H1 (cell line): ENCODE results near the gene TRDMT1. TPM values are rescaled to one million over a fixed set of nuclear protein-coding genes. Genes with fewer than 3 reads are reported as not detected.
A peak's percentile ranks its signal among the peaks of the same experiment; 100 is the strongest.

Source experiments
- CTCF ChIA-PET: fragments of 300-600 bp; sonication (Branson Sonifier 250); formaldehyde crosslinking; loops from one replicate; lab custom pipeline; 2021; ENCODE audit not compliant: partially characterized antibody; lab: Charles Lee
- POLR2A ChIA-PET: fragments of 300-600 bp; sonication (Branson Sonifier 250); formaldehyde crosslinking; loops from one replicate; lab custom pipeline; 2021; ENCODE audit warnings: inconsistent platforms; ENCODE audit not compliant: partially characterized antibody; lab: Charles Lee
- DNase-seq, 2 experiments: peaks; one replicate each; pipeline versions ENCODE4 v3.0.0 to v3.0.0-alpha.2; 2010 to 2022; ENCODE audit warnings: low spot score in 2 of 2, low read depth in 1 of 2, mixed read lengths in 1 of 2
- FAIRE-seq: peaks from 2 replicates; lab custom pipeline; 2011; peaks lifted over from hg19 to GRCh38; lab: Jason Lieb, UNC
- H2AFZ ChIP-seq: 2 replicates; pipeline ENCODE4 v1.8.1; 2012; ENCODE audit warnings: low read length, inconsistent platforms
- H2AK5ac ChIP-seq: 2 replicates; pipeline ENCODE4 v1.6.1; 2013; ENCODE audit warnings: low read depth, low read length
- H2BK120ac ChIP-seq: replicated peaks from 2 replicates; pipeline ENCODE3; 2013; ENCODE audit warnings: low read depth, low read length, inconsistent platforms
- H2BK12ac ChIP-seq: 2 replicates; pipeline ENCODE4 v1.6.1; 2013; ENCODE audit warnings: low read depth, low read length
- H2BK15ac ChIP-seq: 2 replicates; pipeline ENCODE4 v1.6.1; 2013; ENCODE audit warnings: low read length
- H2BK20ac ChIP-seq: 2 replicates; pipeline ENCODE4 v1.6.1; 2013; ENCODE audit warnings: low read length
- H2BK5ac ChIP-seq: 2 replicates; pipeline ENCODE4 v1.6.1; 2013; ENCODE audit warnings: low read depth, low read length
- H3K14ac ChIP-seq: 2 replicates; pipeline ENCODE4 v1.6.1; 2013; ENCODE audit warnings: inconsistent platforms; ENCODE audit not compliant: insufficient read length
- H3K18ac ChIP-seq: 2 replicates; pipeline ENCODE4 v1.6.1; 2013; ENCODE audit warnings: low read length; ENCODE audit errors: extremely low read depth
- H3K23ac ChIP-seq: 2 replicates; pipeline ENCODE4 v1.6.1; 2013; ENCODE audit warnings: inconsistent platforms; ENCODE audit not compliant: insufficient read length
- H3K23me2 ChIP-seq: 2 replicates; pipeline ENCODE4 v1.6.1; 2013; ENCODE audit warnings: low read depth, low read length
- H3K27ac ChIP-seq: 2 replicates; pipeline ENCODE4 v1.6.1; 2011; ENCODE audit warnings: low read depth, low read length, inconsistent platforms
- H3K27me3 ChIP-seq, 4 experiments: replicated peaks in 1 of 4; 1 replicate in 1 of 4; 2 replicates in 3 of 4; pipeline versions ENCODE4 v1.6.1 to v1.8.1; 2011 to 2013; ENCODE audit warnings: low read length in 3 of 4, mild to moderate bottlenecking in 3 of 4, inconsistent platforms in 2 of 4, mixed read lengths in 2 of 4, moderate library complexity in 1 of 4; ENCODE audit not compliant: control insufficient read depth in 3 of 4, insufficient read depth in 3 of 4; ENCODE audit errors: extremely low read depth in 1 of 4
- H3K36me3 ChIP-seq, 4 experiments: 2 replicates each; pipeline versions ENCODE4 v1.6.1 to v1.8.1; 2011 to 2013; ENCODE audit warnings: mild to moderate bottlenecking in 4 of 4, low read length in 3 of 4, moderate library complexity in 2 of 4, control low read depth in 1 of 4, inconsistent platforms in 1 of 4; ENCODE audit not compliant: insufficient read depth in 4 of 4, control insufficient read depth in 2 of 4
- H3K4ac ChIP-seq: replicated peaks from 2 replicates; pipeline ENCODE3; 2013; ENCODE audit warnings: low read length, low read depth, mixed read lengths, inconsistent platforms; ENCODE audit not compliant: insufficient read length
- H3K4me1 ChIP-seq, 4 experiments: replicated peaks in 1 of 4; 1 replicate in 1 of 4; 2 replicates in 3 of 4; pipeline versions ENCODE4 v1.6.1 to v1.8.1; 2011 to 2013; ENCODE audit warnings: low read length in 3 of 4, inconsistent platforms in 2 of 4, mixed read lengths in 1 of 4; ENCODE audit not compliant: insufficient read depth in 4 of 4, control insufficient read depth in 3 of 4
- H3K4me2 ChIP-seq, 2 experiments: 2 replicates each; pipeline versions ENCODE4 v1.6.1 to v1.8.1; 2011 to 2013; ENCODE audit warnings: low read depth in 2 of 2, low read length in 2 of 2, control low read depth in 1 of 2, inconsistent platforms in 1 of 2, mild to moderate bottlenecking in 1 of 2; ENCODE audit not compliant: insufficient read depth in 1 of 2
- H3K4me3 ChIP-seq, 4 experiments: fragments of 200-600, 300-600 bp in 1 of 4; sonication (generic), shearing (Covaris generic), sonication (Bioruptor Twin) in 1 of 4; 2 replicates each; pipeline versions ENCODE4 v1.5.1 to v1.8.1; 2011 to 2016; ENCODE audit warnings: low read length in 4 of 4, low read depth in 3 of 4, control low read depth in 2 of 4, inconsistent platforms in 2 of 4, mild to moderate bottlenecking in 2 of 4, mixed read lengths in 1 of 4, moderate library complexity in 1 of 4; ENCODE audit not compliant: insufficient read depth in 2 of 4; ENCODE audit errors: extremely low read depth in 1 of 4
- H3K56ac ChIP-seq: replicated peaks from 2 replicates; pipeline ENCODE3; 2013; ENCODE audit warnings: low read depth, mild to moderate bottlenecking, mixed read lengths, low read length, inconsistent platforms; ENCODE audit not compliant: insufficient read length
- H3K79me1 ChIP-seq: 2 replicates; pipeline ENCODE4 v1.6.1; 2013; ENCODE audit warnings: low read depth, low read length, control low read depth
- H3K79me2 ChIP-seq, 2 experiments: 2 replicates each; pipeline versions ENCODE4 v1.6.1 to v1.8.1; 2012 to 2013; ENCODE audit warnings: low read length in 2 of 2, mild to moderate bottlenecking in 2 of 2, inconsistent platforms in 1 of 2; ENCODE audit not compliant: insufficient read depth in 2 of 2, control insufficient read depth in 1 of 2
- H3K9ac ChIP-seq, 4 experiments: replicated peaks in 1 of 4; 1 replicate in 1 of 4; 2 replicates in 3 of 4; pipeline versions ENCODE4 v1.6.1 to v1.8.1; 2011 to 2013; ENCODE audit warnings: low read depth in 3 of 4, low read length in 3 of 4, control low read depth in 2 of 4, mild to moderate bottlenecking in 2 of 4, moderate library complexity in 2 of 4, inconsistent platforms in 1 of 4; ENCODE audit errors: extremely low read depth in 1 of 4
- H3K9me3 ChIP-seq, 2 experiments: 2 replicates each; pipeline versions ENCODE4 v1.6.1 to v1.8.1; 2012 to 2013; ENCODE audit warnings: mild to moderate bottlenecking in 2 of 2, moderate library complexity in 2 of 2, control low read depth in 1 of 2, inconsistent platforms in 1 of 2, low read depth in 1 of 2, low read length in 1 of 2, mixed read lengths in 1 of 2; ENCODE audit not compliant: insufficient read depth in 2 of 2
- H4K20me1 ChIP-seq, 2 experiments: replicated peaks in 1 of 2; 2 replicates each; pipeline versions ENCODE3 to v1.8.1; 2011 to 2013; ENCODE audit warnings: inconsistent platforms in 2 of 2, low read length in 2 of 2, mild to moderate bottlenecking in 1 of 2; ENCODE audit not compliant: insufficient read depth in 2 of 2, control insufficient read depth in 1 of 2
- H4K5ac ChIP-seq: 2 replicates; pipeline ENCODE4 v1.6.1; 2013; ENCODE audit warnings: low read length, low read depth, mixed read lengths, inconsistent platforms; ENCODE audit not compliant: insufficient read length
- H4K8ac ChIP-seq: 2 replicates; pipeline ENCODE4 v1.8.0; 2013; ENCODE audit warnings: mild to moderate bottlenecking, moderate library complexity, low read length, inconsistent platforms; ENCODE audit not compliant: insufficient read depth; ENCODE audit errors: extremely low read depth
- H4K91ac ChIP-seq: replicated peaks from 2 replicates; pipeline ENCODE3; 2013; ENCODE audit warnings: low read length, mixed read lengths, inconsistent platforms; ENCODE audit not compliant: insufficient read length
- FOSL1 ChIP-seq: IDR thresholded peaks from 2 replicates; pipeline ENCODE4 v1.6.1; 2011; ENCODE audit warnings: mild to moderate bottlenecking, low read depth, low read length, moderate library complexity; ENCODE audit not compliant: insufficient read depth
- TEAD4 ChIP-seq: IDR thresholded peaks from 2 replicates; pipeline ENCODE4 v1.6.1; 2012; ENCODE audit warnings: low read depth, low read length, inconsistent platforms, mixed read lengths
- WGBS, 2 experiments: shearing (Covaris generic) in 1 of 2; methylation state at CpG; one replicate each; pipeline versions ENCODE4 v1.1.6 to v1.1.7; 2013 to 2015; ENCODE audit warnings: low lambda C conversion rate in 2 of 2, mixed read lengths in 2 of 2, inconsistent platforms in 1 of 2, low coverage in 1 of 2, missing lambda C conversion rate in 1 of 2; ENCODE audit not compliant: insufficient replicate concordance in 2 of 2, insufficient coverage in 1 of 2, insufficient read length in 1 of 2; ENCODE audit errors: extremely low coverage in 1 of 2, missing lambda C conversion rate in 1 of 2; 5-methylcytosine and 5-hydroxymethylcytosine counted together
- polyA plus RNA-seq, 7 experiments: library from polyadenylated mRNA; depleted of rRNA in 3 of 7; stranded (reverse) in 5 of 7; unstranded in 2 of 7; fragments of >200 nt in 5 of 7; fragments of 200-250 nt in 2 of 7; gene quantifications; 1 replicate in 5 of 7; 2 replicates in 1 of 7; 4 replicates in 1 of 7; pipeline versions ENCODE4 v1.2.1 to v1.2.3, GENCODE V29; 2011 to 2013; ENCODE audit warnings: missing spikeins in 2 of 7, mixed read lengths in 2 of 7
- total RNA-seq: library from RNA; stranded (reverse); fragmentation: NEBNext Ultra II Directional; extraction: Animal tissue kit (Norgen Biotek cat#: 25700); gene quantifications from 2 replicates; pipeline ENCODE4 v1.2.1, GENCODE V29; 2021

TRDMT1 gene
- total and polyA plus RNA-seq, 2 of the 8 experiments (the other 6 are each of a cell fraction or from before 2014, with no cell fraction given), result 7.4 to 21.4 TPM

- CTCF ChIA-PET, result interaction anchor here (1.0 to 1.1 kb wide), 2 partner anchors 11 to 15 kb away, joined by 3 read pairs; no protein-coding TSS in a partner anchor
Measured at GRCh38 chr10:17214526-17214925, 13.1 kb upstream of the TRDMT1 start.

More at GRCh38 chr10:17214526-17214925, 13.1 kb upstream of the TRDMT1 start:
- Histone ChIP-seq H4K91ac (no peak overlapping the region), H2AFZ (peak overlapping the region; percentile 24; the same call in 1 of the 2 replicates), H3K9ac (no peak overlapping the region), H3K4me1 (peaks cover 0 to 9% (median 7%) of the 10 kb centered on the region in 4 experiments; a peak in 4 of 7 replicates), H2AK5ac (no peak overlapping the region), H3K9me3 (no peaks in the 10 kb centered on the region), H3K23ac (no peak overlapping the region), H2BK120ac (no peak overlapping the region), H2BK5ac (no peak overlapping the region), H3K18ac (no peak overlapping the region), H3K23me2 (no peaks in the 10 kb centered on the region), H4K20me1 (no peaks in the 10 kb centered on the region), H2BK20ac (no peak overlapping the region), H3K4me3 (no peak overlapping the region), H3K56ac (no peak overlapping the region), H3K36me3 (no peaks in the 10 kb centered on the region), H4K8ac (no peak overlapping the region), H2BK15ac (no peak overlapping the region), H2BK12ac (no peak overlapping the region), H4K5ac (no peak overlapping the region), H3K4ac (no peak overlapping the region), H3K79me2 (no peaks in the 10 kb centered on the region), H3K27ac (peak overlapping the region; percentile 60; the same call in 1 of the 2 replicates), H3K4me2 (no peak overlapping the region), H3K79me1 (no peaks in the 10 kb centered on the region), H3K14ac (no peak overlapping the region), H3K27me3 (no peaks in the 10 kb centered on the region)
- WGBS, 2 experiments, result 38% methylated on average over 2 of the region's 2 CpGs; no CpG with 5 or more reads in 1 of the 2 experiments
- DNase-seq (no peak), FAIRE-seq (no peak)
- 0 out of 2 replicates have a peak, but pooled peaks have one; percentile 33 for TF ChIP-seq TEAD4
- TF ChIP-seq FOSL1, result no peak
- POLR2A ChIA-PET, result interaction anchor here (1.0 to 1.3 kb wide), 2 partner anchors 13 kb away, joined by 7 to 11 read pairs; partner anchors contain the start of genes TRDMT1 and VIM
